ENCODE measurements around the gene ABCF3. TPM values are rescaled to one million over a fixed set of nuclear protein-coding genes. Genes with fewer than 3 reads are reported as not detected.

Gene ABCF3
- total and polyA plus RNA-seq, 2 of the 13 experiments (the other 11 are each of a cell fraction or from before 2014, with no cell fraction given) = 38.8 to 46.5 TPM

GRCh38 chr3:184186184-184186901 is at the start of gene ABCF3 (continued):
- TF ChIP-seq GABPA (IDR thresholded peaks at IDR 0.05; ENCODE audit: low read depth, low read length) = no peak
- TF ChIP-seq GABPA (CRISPR knock-in tag; IDR thresholded peaks at IDR 0.05; ENCODE audit: low read depth) = no peak
- TF ChIP-seq ARID4A (CRISPR knock-in tag; IDR thresholded peaks at IDR 0.05; ENCODE audit: borderline replicate concordance) = peak; percentile 72; the same call in 1 of the 2 replicates
- 0 out of 2 replicates have a peak, but pooled peaks have one; percentile 20 for TF ChIP-seq ZGPAT (CRISPR knock-in tag; IDR thresholded peaks at IDR 0.05)
- TF ChIP-seq ZNF407 (CRISPR knock-in tag; IDR thresholded peaks at IDR 0.05; ENCODE audit: not compliant biosample characterization) = peak; percentile 63
- TF ChIP-seq GATA4 (IDR thresholded peaks at IDR 0.05; ENCODE audit: borderline replicate concordance, low read depth) = no peak
- peak; percentile 37; the same call in 1 of the 2 replicates for TF ChIP-seq ZNF746 (CRISPR knock-in tag; IDR thresholded peaks at IDR 0.05)
- 0 out of 2 replicates have a peak, but pooled peaks have one; percentile 58 for TF ChIP-seq ZNF329 (CRISPR knock-in tag; IDR thresholded peaks at IDR 0.05; ENCODE audit: low read depth)
- peak; percentile 81 for TF ChIP-seq HDAC1 (CRISPR knock-in tag; IDR thresholded peaks at IDR 0.05)
- TF ChIP-seq FOXJ3 (CRISPR knock-in tag; IDR thresholded peaks at IDR 0.05; ENCODE audit: borderline replicate concordance) = no peak
- TF ChIP-seq, protein P1, sequence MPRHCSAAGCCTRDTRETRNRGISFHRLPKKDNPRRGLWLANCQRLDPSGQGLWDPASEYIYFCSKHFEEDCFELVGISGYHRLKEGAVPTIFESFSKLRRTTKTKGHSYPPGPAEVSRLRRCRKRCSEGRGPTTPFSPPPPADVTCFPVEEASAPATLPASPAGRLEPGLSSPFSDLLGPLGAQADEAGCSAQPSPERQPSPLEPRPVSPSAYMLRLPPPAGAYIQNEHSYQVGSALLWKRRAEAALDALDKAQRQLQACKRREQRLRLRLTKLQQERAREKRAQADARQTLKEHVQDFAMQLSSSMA (CRISPR knock-in tag; IDR thresholded peaks at IDR 0.05) = peak; percentile 85
- TF ChIP-seq FOSL2 (CRISPR knock-in tag; IDR thresholded peaks at IDR 0.05) = no peak
- peak; percentile 40; the same call in 1 of the 2 replicates for TF ChIP-seq MTA1 (CRISPR knock-in tag; IDR thresholded peaks at IDR 0.05; ENCODE audit: borderline replicate concordance)

Measured in HepG2 (cell line).